Stimulated activated CD8-positive, alpha-beta memory T cell treated with anti-CD3 and anti-CD28 coated beads, Interleukin-7, amount 100 ng/mL, for 1 hour (primary cell): ENCODE measurements around the gene COL23A1.
"Not testable (repeated sequence)": the region's sequence is repeated elsewhere in the genome, so short reads cannot be mapped to it uniquely, and the experiment has no call there.

Source experiments
- DNase-seq, 2 donors: peaks; one replicate each; pipeline ENCODE4 v3.0.0-alpha.2; 2020; ENCODE audit warnings: low read depth in 2 of 2

COL23A1 gene

GRCh38 chr5:178322736-178323540 is 267.3 kb downstream of the COL23A1 start:
- DNase-seq = no peak

GRCh38 chr5:178320281-178320855 is 269.8 kb downstream of the COL23A1 start:
- no peak for DNase-seq

GRCh38 chr5:178319541-178320041 is 270.6 kb downstream of the COL23A1 start:
- DNase-seq = no peak

- DNase-seq = no peak
Measured at GRCh38 chr5:178318893-178319292, 271.3 kb downstream of the COL23A1 start.

GRCh38 chr5:178318382-178318781 is 271.8 kb downstream of the COL23A1 start:
- DNase-seq = no peak

DNA sequence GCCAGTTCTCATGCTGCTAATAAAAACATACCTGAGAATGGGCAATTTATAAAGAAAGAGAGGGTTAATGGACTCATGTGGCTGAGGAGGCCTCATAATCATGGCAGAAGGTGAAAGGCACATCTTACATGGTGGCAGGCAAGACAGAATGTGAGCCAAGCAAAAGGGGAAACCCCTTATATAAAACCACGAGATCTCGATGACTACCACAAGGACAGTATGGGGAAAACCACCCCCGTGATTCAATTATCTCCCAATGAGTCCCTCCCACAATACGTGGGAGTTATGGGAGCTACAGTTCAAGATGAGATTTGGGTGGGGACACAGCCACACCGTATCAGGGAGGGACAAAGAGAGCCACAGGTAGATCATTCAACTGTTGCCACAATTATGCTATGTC is 272.5 kb downstream of the COL23A1 start:
- not testable (repeated sequence) for DNase-seq

GRCh38 chr5:178314961-178315820 is 275.0 kb downstream of the COL23A1 start:
- no peak for DNase-seq

- no peak for DNase-seq
Measured at GRCh38 chr5:178314061-178314660, 276.0 kb downstream of the COL23A1 start.

- no peak for DNase-seq
Measured at GRCh38 chr5:178313316-178313715, 276.9 kb downstream of the COL23A1 start.

GRCh38 chr5:178312880-178313282 is 277.3 kb downstream of the COL23A1 start:
- no peak for DNase-seq

DNA sequence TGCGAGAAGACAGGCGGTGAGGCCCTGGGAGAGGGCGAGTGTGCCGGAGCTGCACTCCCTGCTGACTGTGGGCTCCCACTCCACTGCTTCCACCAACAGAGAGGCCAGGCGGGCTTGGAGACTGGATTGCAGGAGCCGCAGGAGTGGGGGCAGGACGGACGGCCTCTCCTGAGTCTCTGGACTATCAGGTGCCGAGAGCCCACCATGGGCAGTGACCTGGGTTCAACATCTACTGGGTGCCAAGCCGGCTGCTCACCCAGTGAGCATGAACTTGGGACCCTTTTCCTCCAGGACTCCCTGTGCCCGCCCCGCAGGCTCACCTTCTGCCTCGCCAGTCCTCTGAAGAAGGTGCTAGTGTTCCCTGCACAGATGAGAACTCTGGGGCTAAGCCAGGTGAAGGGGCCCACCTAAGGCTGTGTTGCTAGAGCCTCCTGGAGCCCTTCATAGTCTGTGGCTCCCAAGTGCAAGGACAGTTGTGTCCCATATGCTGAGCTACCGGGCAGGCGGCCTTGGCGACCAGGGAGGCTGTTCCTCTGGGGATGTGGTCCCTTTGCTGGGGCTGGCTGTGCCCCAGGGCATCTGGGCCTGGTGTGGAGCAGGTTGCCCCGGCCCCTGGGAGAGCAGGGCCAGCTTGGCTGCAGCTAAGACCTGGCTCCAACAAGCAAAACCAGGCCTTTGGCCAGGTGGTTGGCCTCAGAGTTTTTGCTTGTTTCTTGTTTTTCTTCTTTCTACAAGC is 279.9 kb downstream of the COL23A1 start:
- no peak for DNase-seq

GRCh38 chr5:178309271-178310013 is 280.8 kb downstream of the COL23A1 start:
- no peak for DNase-seq

- no peak for DNase-seq
Measured at GRCh38 chr5:178308541-178309092, 281.6 kb downstream of the COL23A1 start.

- no peak for DNase-seq
Measured at GRCh38 chr5:178307267-178308045, 282.7 kb downstream of the COL23A1 start.

DNA sequence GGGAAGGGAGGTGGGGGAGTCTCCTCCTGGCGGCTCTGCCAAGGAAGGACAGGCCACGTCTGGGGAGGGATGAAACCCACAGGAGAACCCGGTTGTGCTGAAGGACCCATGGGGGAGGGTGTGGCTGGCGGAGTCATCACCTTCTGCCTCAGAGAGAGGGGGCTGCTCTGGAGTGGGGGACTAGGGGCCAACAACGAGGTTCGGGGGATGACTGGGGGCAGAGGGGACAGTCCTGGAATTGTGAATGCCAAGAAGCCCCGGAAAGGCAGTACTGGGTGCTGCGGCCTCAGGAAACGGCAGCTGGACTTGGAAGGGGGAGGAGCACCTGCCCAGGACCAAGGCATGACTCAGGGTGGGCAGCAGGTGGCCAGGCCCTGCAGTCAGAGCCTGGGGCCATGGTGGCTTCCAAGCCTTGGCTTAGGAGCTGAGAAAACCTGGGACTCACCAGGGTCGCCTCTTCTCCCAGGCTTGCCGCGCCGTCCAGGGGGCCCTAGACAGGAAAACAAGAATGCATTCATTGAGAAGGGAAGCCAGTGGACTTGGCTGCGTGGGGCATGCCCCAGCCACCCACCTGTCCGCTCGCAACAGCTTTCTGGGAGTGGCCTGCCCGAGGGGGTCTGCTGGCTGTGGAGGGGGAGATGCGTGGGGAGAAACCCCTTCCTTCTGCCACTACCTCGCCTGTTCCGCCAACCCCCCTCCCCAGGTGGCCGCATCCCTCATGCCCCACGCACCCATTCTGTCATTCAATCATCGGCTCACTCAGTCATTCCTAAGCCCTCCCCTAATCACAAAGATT is 283.6 kb downstream of the COL23A1 start:
- DNase-seq = no peak

- DNase-seq = no peak
Measured at GRCh38 chr5:178305801-178306200, 284.4 kb downstream of the COL23A1 start.

DNA sequence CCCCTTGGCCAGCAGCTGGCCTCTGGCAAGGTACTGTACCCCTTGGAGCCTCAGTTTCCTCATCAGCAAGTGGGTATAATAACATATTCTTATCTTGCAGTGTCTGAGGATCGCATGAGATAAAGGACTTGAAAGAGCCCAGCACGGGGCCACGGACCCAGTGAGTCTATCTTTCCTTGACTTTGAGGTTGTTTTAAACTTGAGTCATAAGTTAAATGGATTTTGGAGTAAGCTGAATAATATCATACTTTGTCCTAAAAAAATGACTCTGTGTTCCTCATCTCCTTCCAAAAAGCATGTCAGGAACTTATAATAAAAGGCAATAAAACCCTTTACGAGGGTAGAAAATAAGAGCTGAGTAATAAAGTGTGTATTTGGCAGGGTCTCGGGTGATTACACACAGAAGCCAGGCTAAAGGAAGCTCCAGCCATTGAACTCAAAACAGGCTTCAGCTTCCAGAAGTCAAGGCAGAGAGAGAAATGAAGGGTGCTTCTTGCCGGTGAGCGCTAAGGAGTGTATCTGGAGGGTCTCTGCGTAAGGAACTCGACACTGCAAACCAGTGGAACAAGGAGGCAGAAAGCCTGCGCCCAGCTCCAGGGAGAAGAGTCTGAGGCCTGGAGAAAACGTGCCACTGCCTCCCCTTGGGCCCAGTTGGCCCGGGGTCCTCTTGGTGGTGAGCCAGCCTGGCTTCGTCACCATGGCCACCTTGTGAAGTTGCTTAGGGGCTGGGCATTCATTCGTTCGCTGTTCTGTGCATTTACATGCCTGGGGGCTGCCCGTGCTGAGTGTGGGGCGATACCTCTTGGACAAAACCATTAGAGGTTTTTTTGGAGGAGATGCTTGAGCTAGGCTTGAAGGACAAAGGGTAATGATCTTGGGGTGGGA is 285.2 kb downstream of the COL23A1 start:
- DNase-seq = no peak

DNA sequence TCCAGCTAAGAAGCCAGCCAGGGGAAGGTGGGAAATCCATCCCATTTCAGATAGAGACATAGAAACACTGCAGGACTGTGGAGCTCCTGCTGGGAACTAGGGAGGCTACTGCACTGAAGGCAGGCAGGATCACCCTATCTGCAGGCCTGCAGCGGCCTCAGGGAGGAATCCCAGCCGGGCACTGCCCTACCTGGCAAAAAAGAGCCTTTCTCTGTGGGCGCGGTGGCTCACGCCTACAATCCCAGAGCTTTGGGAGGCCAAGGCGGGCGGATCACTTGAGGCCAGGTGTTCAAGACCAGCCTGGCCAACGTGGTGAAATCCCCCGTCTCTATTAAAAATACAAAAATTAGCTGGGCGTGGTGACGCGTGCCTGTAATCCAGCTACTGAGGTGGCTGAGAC is 286.2 kb downstream of the COL23A1 start:
- no peak for DNase-seq
